GM23338 (cell line): Measurements from ENCODE around the gene HES4.

Source experiments
- CREB1 ChIP-seq: fragments of 250-450 bp; sonication (Bioruptor Pico); IDR thresholded peaks from 2 replicates; pipeline ENCODE4 v1.5.0; 2020; ENCODE audit warnings: low read depth, mild to moderate bottlenecking, moderate library complexity
- EZH2 ChIP-seq: fragments of 200-600 bp; sonication (generic); IDR thresholded peaks from one replicate; pipeline ENCODE4 v1.8.0; 2017; ENCODE audit warnings: antibody characterized with exemption, mild to moderate bottlenecking, low read depth; ENCODE audit not compliant: unreplicated experiment
- EZH2phosphoT487 ChIP-seq: fragments of 200-600 bp; sonication (generic); IDR thresholded peaks from one replicate; pipeline ENCODE4 v1.8.1; 2018; ENCODE audit warnings: antibody characterized with exemption; ENCODE audit not compliant: unreplicated experiment
- JUNB ChIP-seq: IDR thresholded peaks from one replicate; pipeline ENCODE4 v1.6.1; 2016; ENCODE audit warnings: antibody characterized with exemption; ENCODE audit not compliant: unreplicated experiment
- POLR2AphosphoS5 ChIP-seq: IDR thresholded peaks from 2 replicates; pipeline ENCODE4 v1.6.1; 2016; ENCODE audit warnings: antibody characterized with exemption, low read depth
- TF ChIP-seq, protein P1 (sequence below): IDR thresholded peaks from one replicate; pipeline ENCODE4 v1.6.1; 2018; ENCODE audit warnings: antibody characterized with exemption; ENCODE audit not compliant: unreplicated experiment
- TF ChIP-seq, protein P2 (sequence below), 2 experiments: fragments of 200-600 bp in 1 of 2; sonication (generic) in 1 of 2; conservative IDR thresholded peaks; 2 replicates each; pipeline versions ENCODE4 v1.5.1 to v1.6.1; 2016 to 2017; ENCODE audit warnings: antibody characterized with exemption in 2 of 2, low read depth in 2 of 2, mild to moderate bottlenecking in 2 of 2, moderate library complexity in 1 of 2

DNA sequence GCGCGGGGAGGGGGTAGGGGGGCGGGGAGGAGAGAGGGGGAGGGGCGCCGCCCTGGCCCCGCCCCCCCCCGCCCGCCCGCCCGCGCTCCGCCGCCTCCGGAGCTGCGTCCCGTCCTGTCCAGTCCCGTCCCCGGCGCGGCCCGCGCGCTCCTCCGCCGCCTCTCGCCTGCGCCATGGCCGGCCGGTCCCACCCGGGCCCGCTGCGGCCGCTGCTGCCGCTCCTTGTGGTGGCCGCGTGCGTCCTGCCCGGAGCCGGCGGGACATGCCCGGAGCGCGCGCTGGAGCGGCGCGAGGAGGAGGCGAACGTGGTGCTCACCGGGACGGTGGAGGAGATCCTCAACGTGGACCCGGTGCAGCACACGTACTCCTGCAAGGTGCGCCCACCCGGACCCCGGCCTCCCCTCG is 20.1 kb upstream of the HES4 start, which contains the start of gene AGRN:
- TF ChIP-seq, protein P1, sequence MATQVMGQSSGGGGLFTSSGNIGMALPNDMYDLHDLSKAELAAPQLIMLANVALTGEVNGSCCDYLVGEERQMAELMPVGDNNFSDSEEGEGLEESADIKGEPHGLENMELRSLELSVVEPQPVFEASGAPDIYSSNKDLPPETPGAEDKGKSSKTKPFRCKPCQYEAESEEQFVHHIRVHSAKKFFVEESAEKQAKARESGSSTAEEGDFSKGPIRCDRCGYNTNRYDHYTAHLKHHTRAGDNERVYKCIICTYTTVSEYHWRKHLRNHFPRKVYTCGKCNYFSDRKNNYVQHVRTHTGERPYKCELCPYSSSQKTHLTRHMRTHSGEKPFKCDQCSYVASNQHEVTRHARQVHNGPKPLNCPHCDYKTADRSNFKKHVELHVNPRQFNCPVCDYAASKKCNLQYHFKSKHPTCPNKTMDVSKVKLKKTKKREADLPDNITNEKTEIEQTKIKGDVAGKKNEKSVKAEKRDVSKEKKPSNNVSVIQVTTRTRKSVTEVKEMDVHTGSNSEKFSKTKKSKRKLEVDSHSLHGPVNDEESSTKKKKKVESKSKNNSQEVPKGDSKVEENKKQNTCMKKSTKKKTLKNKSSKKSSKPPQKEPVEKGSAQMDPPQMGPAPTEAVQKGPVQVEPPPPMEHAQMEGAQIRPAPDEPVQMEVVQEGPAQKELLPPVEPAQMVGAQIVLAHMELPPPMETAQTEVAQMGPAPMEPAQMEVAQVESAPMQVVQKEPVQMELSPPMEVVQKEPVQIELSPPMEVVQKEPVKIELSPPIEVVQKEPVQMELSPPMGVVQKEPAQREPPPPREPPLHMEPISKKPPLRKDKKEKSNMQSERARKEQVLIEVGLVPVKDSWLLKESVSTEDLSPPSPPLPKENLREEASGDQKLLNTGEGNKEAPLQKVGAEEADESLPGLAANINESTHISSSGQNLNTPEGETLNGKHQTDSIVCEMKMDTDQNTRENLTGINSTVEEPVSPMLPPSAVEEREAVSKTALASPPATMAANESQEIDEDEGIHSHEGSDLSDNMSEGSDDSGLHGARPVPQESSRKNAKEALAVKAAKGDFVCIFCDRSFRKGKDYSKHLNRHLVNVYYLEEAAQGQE: no peak
- TF ChIP-seq, protein P2, sequence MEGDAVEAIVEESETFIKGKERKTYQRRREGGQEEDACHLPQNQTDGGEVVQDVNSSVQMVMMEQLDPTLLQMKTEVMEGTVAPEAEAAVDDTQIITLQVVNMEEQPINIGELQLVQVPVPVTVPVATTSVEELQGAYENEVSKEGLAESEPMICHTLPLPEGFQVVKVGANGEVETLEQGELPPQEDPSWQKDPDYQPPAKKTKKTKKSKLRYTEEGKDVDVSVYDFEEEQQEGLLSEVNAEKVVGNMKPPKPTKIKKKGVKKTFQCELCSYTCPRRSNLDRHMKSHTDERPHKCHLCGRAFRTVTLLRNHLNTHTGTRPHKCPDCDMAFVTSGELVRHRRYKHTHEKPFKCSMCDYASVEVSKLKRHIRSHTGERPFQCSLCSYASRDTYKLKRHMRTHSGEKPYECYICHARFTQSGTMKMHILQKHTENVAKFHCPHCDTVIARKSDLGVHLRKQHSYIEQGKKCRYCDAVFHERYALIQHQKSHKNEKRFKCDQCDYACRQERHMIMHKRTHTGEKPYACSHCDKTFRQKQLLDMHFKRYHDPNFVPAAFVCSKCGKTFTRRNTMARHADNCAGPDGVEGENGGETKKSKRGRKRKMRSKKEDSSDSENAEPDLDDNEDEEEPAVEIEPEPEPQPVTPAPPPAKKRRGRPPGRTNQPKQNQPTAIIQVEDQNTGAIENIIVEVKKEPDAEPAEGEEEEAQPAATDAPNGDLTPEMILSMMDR (conservative IDR thresholded peaks at IDR 0.05; ENCODE audit: low read depth in 2 of 2): no peak
- TF ChIP-seq CREB1 (CRISPR knock-in tag) (no peak), EZH2phosphoT487 (no peak), POLR2AphosphoS5 (no peak), EZH2 (no peak), JUNB (no peak)
